Jurkat, Clone E6-1 (cell line): ENCODE measurements around the gene L3MBTL4.
"Not testable (repeated sequence)": the region's sequence is repeated elsewhere in the genome, so short reads cannot be mapped to it uniquely, and the experiment has no call there.

Experiments
- DNase-seq: peaks from one replicate; pipeline ENCODE4 v3.0.0-alpha.2; 2011; ENCODE audit warnings: low read depth, low spot score
- H3K4me3 ChIP-seq: 2 replicates; pipeline ENCODE4 v1.5.1; 2011; ENCODE audit warnings: mild to moderate bottlenecking, low read length, control low read depth, moderate library complexity

L3MBTL4 gene

GRCh38 chr18:6219116-6219717, 195.5 kb downstream of the L3MBTL4 start:
- no peak overlapping the region for H3K4me3 ChIP-seq
- peak; percentile 27 for DNase-seq

GRCh38 chr18:6215888-6216287, 198.8 kb downstream of the L3MBTL4 start:
- DNase-seq = no peak
- no peak overlapping the region for H3K4me3 ChIP-seq

- no peak for DNase-seq
- H3K4me3 ChIP-seq = no peak overlapping the region
These were observed 203.6 kb downstream of the L3MBTL4 start for GRCh38 chr18:6211174-6211504.

- DNase-seq = no peak
These were observed 204.2 kb downstream of the L3MBTL4 start for GRCh38 chr18:6210349-6211173.

GRCh38 chr18:6207941-6208340, 206.8 kb downstream of the L3MBTL4 start:
- DNase-seq = no peak
- H3K4me3 ChIP-seq = no peak overlapping the region

More at GRCh38 chr18:6210349-6211173, 204.2 kb downstream of the L3MBTL4 start:
- H3K4me3 ChIP-seq = no peak overlapping the region

GRCh38 chr18:6207116-6207515, 207.6 kb downstream of the L3MBTL4 start:
- DNase-seq = no peak
- no peak overlapping the region for H3K4me3 ChIP-seq

GRCh38 chr18:6205706-6206105, 209.0 kb downstream of the L3MBTL4 start:
- H3K4me3 ChIP-seq = no peak overlapping the region
- DNase-seq = no peak

- DNase-seq = no peak
- no peak overlapping the region for H3K4me3 ChIP-seq
These were observed 210.2 kb downstream of the L3MBTL4 start for GRCh38 chr18:6204476-6204875.

GRCh38 chr18:6203791-6204190, 210.9 kb downstream of the L3MBTL4 start:
- no peak for DNase-seq
- no peak overlapping the region for H3K4me3 ChIP-seq

- no peak overlapping the region for H3K4me3 ChIP-seq
These were observed 211.8 kb downstream of the L3MBTL4 start for GRCh38 chr18:6202861-6203260.

GRCh38 chr18:6200204-6200774, 214.4 kb downstream of the L3MBTL4 start:
- no peak for DNase-seq
- no peak overlapping the region for H3K4me3 ChIP-seq

More at GRCh38 chr18:6202861-6203260, 211.8 kb downstream of the L3MBTL4 start:
- no peak for DNase-seq

GRCh38 chr18:6199777-6200176, 214.9 kb downstream of the L3MBTL4 start:
- no peak overlapping the region for H3K4me3 ChIP-seq
- no peak for DNase-seq

- DNase-seq = no peak
- no peak overlapping the region for H3K4me3 ChIP-seq
These were observed 216.1 kb downstream of the L3MBTL4 start for GRCh38 chr18:6198585-6198984.

GRCh38 chr18:6194640-6195039, 220.1 kb downstream of the L3MBTL4 start:
- no peak overlapping the region for H3K4me3 ChIP-seq
- DNase-seq = no peak

- DNase-seq, H3K4me3 ChIP-seq: not testable (repeated sequence)
These were observed 228.9 kb downstream of the L3MBTL4 start for GRCh38 chr18:6185782-6186181.

- no peak overlapping the region for H3K4me3 ChIP-seq
- no peak for DNase-seq
These were observed 239.5 kb downstream of the L3MBTL4 start for GRCh38 chr18:6174983-6175745.

GRCh38 chr18:6170604-6171003, 244.1 kb downstream of the L3MBTL4 start:
- DNase-seq = no peak
- H3K4me3 ChIP-seq = no peak overlapping the region

GRCh38 chr18:6161549-6161948, 253.2 kb downstream of the L3MBTL4 start:
- H3K4me3 ChIP-seq = no peak overlapping the region
- no peak for DNase-seq

GRCh38 chr18:6159426-6159825, 255.3 kb downstream of the L3MBTL4 start:
- no peak for DNase-seq
- no peak overlapping the region for H3K4me3 ChIP-seq

- no peak overlapping the region for H3K4me3 ChIP-seq
- no peak for DNase-seq
These were observed 255.8 kb downstream of the L3MBTL4 start for GRCh38 chr18:6158958-6159357.
